ENCODE measurements around the gene KIR3DL2.
"Not testable (repeated sequence)": the region's sequence is repeated elsewhere in the genome, so short reads cannot be mapped to it uniquely, and the experiment has no call there.

The KIR3DL2 gene

GRCh38 chr19:54850061-54850640 is at the start of gene KIR3DL2:
Gene KIR3DL2 (plus strand): TSS chr19:54850443. CDS start chr19:54850476, 33 bp downstream.
- H3K36me3 ChIP-seq (ENCODE audit: control insufficient read depth in 5 of 5, insufficient read depth in 5 of 5, low read length in 5 of 5); H3K4me3 ChIP-seq (ENCODE audit: low read depth in 1 of 5, low read length in 5 of 5); H3K9me3 ChIP-seq (ENCODE audit: control insufficient read depth in 5 of 5, low read length in 5 of 5); H3K27ac ChIP-seq (ENCODE audit: low read depth, low read length); H3K4me1 ChIP-seq (ENCODE audit: control insufficient read depth in 5 of 5, insufficient read depth in 5 of 5, low read length in 5 of 5); H3K9ac ChIP-seq (ENCODE audit: low read length in 5 of 5): not testable (repeated sequence)
- peaks cover 0 to 10% (median 0%) of the 10 kb centered on the region in 5 donors for H3K27me3 ChIP-seq (ENCODE audit: control insufficient read depth in 5 of 5, insufficient read depth in 4 of 5, low read length in 5 of 5)

DNA sequence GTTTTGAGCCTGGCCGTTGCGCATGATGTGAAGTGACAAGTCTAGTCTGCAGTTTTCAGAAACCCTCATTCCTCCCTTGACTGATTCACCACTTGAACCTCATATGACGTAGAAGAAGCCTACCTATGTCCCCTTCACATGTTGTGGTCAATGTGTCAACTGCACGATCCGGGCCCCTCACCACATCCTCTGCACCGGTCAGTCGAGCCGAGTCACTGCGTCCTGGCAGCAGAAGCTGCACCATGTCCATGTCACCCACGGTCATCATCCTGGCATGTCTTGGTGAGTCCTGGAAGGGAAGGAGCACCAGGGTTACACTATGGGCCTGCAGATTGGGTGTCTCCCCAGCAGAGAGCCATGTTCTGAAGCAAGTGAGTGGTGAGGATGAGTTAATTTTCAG is 46.8 kb upstream of the KIR3DL2 start, which contains the start of gene KIR2DL4:
TSS of gene KIR2DL4 (plus strand) at position 201 of the 400 bp plus-strand sequence. CDS start at position 243, 42 bp downstream.
- Histone ChIP-seq H3K9ac (ENCODE audit: low read length in 5 of 5) (no peak within 1 kb of the TSS), H3K4me1 (ENCODE audit: control insufficient read depth in 5 of 5, insufficient read depth in 5 of 5, low read length in 5 of 5) (no peaks in the 10 kb centered on the region), H3K36me3 (ENCODE audit: control insufficient read depth in 5 of 5, insufficient read depth in 5 of 5, low read length in 5 of 5) (no peaks in the 10 kb centered on the region), H3K27ac (ENCODE audit: low read depth, low read length) (no peak within 1 kb of the TSS), H3K9me3 (ENCODE audit: control insufficient read depth in 5 of 5, low read length in 5 of 5) (no peaks in the 10 kb centered on the region), H3K4me3 (ENCODE audit: low read depth in 1 of 5, low read length in 5 of 5) (no peak within 1 kb of the TSS), H3K27me3 (ENCODE audit: control insufficient read depth in 5 of 5, insufficient read depth in 4 of 5, low read length in 5 of 5) (peaks cover 0 to 11% (median 7%) of the 10 kb centered on the region in 5 donors)

DNA sequence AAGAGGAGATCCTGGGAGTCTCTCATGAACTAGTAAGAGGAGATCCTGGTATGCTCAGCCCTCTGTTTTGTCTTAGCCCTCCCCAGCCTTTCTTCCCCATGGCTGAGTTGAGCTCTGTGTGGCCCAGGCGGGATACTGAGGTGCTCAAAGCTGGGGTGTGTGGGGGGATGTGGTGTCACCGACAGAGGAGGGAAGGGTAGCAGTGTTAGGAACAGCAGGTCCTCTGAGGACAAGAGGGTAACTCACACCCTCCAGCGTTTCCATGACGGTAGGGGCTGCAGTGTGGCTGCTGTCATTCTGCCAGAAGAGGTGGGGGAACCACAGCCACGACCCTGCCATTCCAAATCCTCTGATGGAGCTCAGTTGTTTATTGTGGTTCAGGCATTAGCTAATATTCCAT is 46.1 kb upstream of the KIR3DL2 start:
- H3K27ac ChIP-seq (ENCODE audit: low read depth, low read length): no peak overlapping the region
- H3K27me3 ChIP-seq (ENCODE audit: control insufficient read depth in 5 of 5, insufficient read depth in 4 of 5, low read length in 5 of 5): peaks cover 0 to 11% (median 8%) of the 10 kb centered on the region in 5 donors
- no peak overlapping the region for H3K9ac ChIP-seq (ENCODE audit: low read length in 5 of 5)
- H3K36me3 ChIP-seq (ENCODE audit: control insufficient read depth in 5 of 5, insufficient read depth in 5 of 5, low read length in 5 of 5): no peaks in the 10 kb centered on the region
- H3K9me3 ChIP-seq (ENCODE audit: control insufficient read depth in 5 of 5, low read length in 5 of 5): peaks cover 0 to 3% (median 0%) of the 10 kb centered on the region in 5 donors
- no peak overlapping the region for H3K4me3 ChIP-seq (ENCODE audit: low read depth in 1 of 5, low read length in 5 of 5)
- no peaks in the 10 kb centered on the region for H3K4me1 ChIP-seq (ENCODE audit: control insufficient read depth in 5 of 5, insufficient read depth in 5 of 5, low read length in 5 of 5)

DNA sequence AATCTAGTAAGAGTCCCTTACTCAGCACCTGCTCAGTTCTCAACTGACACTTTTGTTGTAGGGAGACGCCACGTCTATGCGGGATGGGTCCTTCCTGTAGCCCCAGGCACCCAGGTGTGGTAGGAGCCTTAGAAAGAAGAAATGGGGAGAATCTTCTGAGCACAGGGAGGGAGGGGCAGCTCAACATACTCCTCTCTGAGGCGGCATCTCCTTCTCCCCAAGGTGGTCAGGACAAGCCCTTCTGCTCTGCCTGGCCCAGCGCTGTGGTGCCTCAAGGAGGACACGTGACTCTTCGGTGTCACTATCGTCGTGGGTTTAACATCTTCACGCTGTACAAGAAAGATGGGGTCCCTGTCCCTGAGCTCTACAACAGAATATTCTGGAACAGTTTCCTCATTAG is 45.7 kb upstream of the KIR3DL2 start:
- no peak overlapping the region for H3K9ac ChIP-seq (ENCODE audit: low read length in 5 of 5)
- no peaks in the 10 kb centered on the region for H3K4me1 ChIP-seq (ENCODE audit: control insufficient read depth in 5 of 5, insufficient read depth in 5 of 5, low read length in 5 of 5)
- no peaks in the 10 kb centered on the region for H3K36me3 ChIP-seq (ENCODE audit: control insufficient read depth in 5 of 5, insufficient read depth in 5 of 5, low read length in 5 of 5)
- H3K27me3 ChIP-seq (ENCODE audit: control insufficient read depth in 5 of 5, insufficient read depth in 4 of 5, low read length in 5 of 5): peaks cover 0 to 11% (median 8%) of the 10 kb centered on the region in 5 donors
- peaks cover 0 to 5% (median 0%) of the 10 kb centered on the region in 5 donors for H3K9me3 ChIP-seq (ENCODE audit: control insufficient read depth in 5 of 5, low read length in 5 of 5)
- H3K27ac ChIP-seq (ENCODE audit: low read depth, low read length): no peak overlapping the region
- H3K4me3 ChIP-seq (ENCODE audit: low read depth in 1 of 5, low read length in 5 of 5): no peak overlapping the region

DNA sequence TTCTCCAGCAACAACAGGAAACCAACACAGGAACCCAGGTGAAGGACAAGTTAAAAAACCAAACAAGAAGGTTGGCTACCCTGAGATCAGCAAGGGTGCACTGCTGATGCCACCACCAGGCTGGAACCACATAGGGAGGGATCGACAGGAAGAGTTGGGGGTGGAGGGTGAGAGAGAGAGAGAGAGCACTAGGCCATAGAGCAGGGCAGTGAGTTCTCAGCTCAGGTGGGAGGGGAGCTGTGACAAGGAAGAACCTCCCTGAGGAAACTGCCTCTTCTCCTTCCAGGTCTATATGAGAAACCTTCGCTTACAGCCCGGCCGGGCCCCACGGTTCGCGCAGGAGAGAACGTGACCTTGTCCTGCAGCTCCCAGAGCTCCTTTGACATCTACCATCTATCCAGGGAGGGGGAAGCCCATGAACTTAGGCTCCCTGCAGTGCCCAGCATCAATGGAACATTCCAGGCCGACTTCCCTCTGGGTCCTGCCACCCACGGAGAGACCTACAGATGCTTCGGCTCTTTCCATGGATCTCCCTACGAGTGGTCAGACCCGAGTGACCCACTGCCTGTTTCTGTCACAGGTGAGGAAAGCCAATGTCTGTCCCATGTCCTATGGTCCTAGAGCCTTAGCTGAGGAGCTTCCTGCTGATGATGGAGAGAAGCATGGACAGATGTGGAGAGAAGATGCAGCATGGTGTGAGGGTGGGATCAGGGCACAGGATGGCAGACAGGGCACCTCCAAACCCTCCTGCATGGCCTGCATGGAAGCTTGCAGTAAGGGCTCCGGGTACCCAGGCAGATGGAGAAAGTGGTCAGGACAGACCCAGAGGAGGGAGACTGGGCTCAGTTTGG is 44.4 kb upstream of the KIR3DL2 start:
- Histone ChIP-seq H3K9me3 (ENCODE audit: control insufficient read depth in 5 of 5, low read length in 5 of 5) (peaks cover 0 to 5% (median 0%) of the 10 kb centered on the region in 5 donors), H3K4me3 (ENCODE audit: low read depth in 1 of 5, low read length in 5 of 5) (no peak overlapping the region), H3K36me3 (ENCODE audit: control insufficient read depth in 5 of 5, insufficient read depth in 5 of 5, low read length in 5 of 5) (no peaks in the 10 kb centered on the region), H3K4me1 (ENCODE audit: control insufficient read depth in 5 of 5, insufficient read depth in 5 of 5, low read length in 5 of 5) (no peaks in the 10 kb centered on the region), H3K27ac (ENCODE audit: low read depth, low read length) (no peak overlapping the region), H3K27me3 (ENCODE audit: control insufficient read depth in 5 of 5, insufficient read depth in 4 of 5, low read length in 5 of 5) (peaks cover 0 to 14% (median 8%) of the 10 kb centered on the region in 5 donors), H3K9ac (ENCODE audit: low read length in 5 of 5) (no peak overlapping the region)

DNA sequence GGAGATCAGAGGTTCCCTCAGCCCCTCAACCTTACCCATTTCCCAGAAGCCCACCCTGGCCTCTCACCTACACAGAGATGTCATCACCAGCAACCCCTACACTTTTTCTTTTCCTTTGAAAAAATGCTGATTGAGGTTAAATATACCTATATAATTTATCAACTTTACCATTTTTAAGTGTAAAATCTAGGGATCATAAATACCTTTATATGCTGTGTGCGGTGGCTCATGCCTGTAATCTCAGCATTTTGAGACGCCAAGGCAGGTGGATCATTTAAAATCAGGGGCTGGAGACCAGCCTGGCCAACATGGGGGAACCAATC is 43.8 kb upstream of the KIR3DL2 start:
- H3K9ac ChIP-seq (ENCODE audit: low read length in 5 of 5): no peak overlapping the region
- H3K27me3 ChIP-seq (ENCODE audit: control insufficient read depth in 5 of 5, insufficient read depth in 4 of 5, low read length in 5 of 5): peaks cover 0 to 12% (median 9%) of the 10 kb centered on the region in 5 donors
- H3K9me3 ChIP-seq (ENCODE audit: control insufficient read depth in 5 of 5, low read length in 5 of 5): peaks cover 0 to 5% (median 1%) of the 10 kb centered on the region in 5 donors
- H3K36me3 ChIP-seq (ENCODE audit: control insufficient read depth in 5 of 5, insufficient read depth in 5 of 5, low read length in 5 of 5): no peaks in the 10 kb centered on the region
- no peak overlapping the region for H3K27ac ChIP-seq (ENCODE audit: low read depth, low read length)
- no peaks in the 10 kb centered on the region for H3K4me1 ChIP-seq (ENCODE audit: control insufficient read depth in 5 of 5, insufficient read depth in 5 of 5, low read length in 5 of 5)
- H3K4me3 ChIP-seq (ENCODE audit: low read depth in 1 of 5, low read length in 5 of 5): no peak overlapping the region

DNA sequence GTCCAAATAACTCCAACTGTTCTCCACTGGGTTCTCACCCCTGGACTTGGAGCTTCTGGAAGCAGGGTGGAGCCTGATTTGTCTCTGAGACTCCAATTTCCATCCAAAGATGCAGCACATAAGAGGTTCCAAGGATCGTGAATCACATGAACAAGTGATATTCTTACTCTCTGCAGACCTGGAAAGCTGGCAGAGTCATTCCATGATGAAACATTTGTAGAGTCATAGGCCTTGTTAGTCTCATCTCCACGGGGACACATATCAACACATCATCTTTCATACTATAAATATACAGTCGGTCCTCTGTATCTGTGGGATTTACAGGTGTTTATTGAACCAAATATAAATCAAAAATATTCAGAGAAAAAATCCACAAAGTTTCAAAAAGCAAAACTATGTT is 35.7 kb upstream of the KIR3DL2 start:
- H3K27ac ChIP-seq (ENCODE audit: low read depth, low read length); H3K9ac ChIP-seq (ENCODE audit: low read length in 5 of 5); H3K36me3 ChIP-seq (ENCODE audit: control insufficient read depth in 5 of 5, insufficient read depth in 5 of 5, low read length in 5 of 5); H3K4me1 ChIP-seq (ENCODE audit: control insufficient read depth in 5 of 5, insufficient read depth in 5 of 5, low read length in 5 of 5); H3K4me3 ChIP-seq (ENCODE audit: low read depth in 1 of 5, low read length in 5 of 5): not testable (repeated sequence)
- Histone ChIP-seq H3K9me3 (ENCODE audit: control insufficient read depth in 5 of 5, low read length in 5 of 5) (peaks cover 0 to 13% (median 11%) of the 10 kb centered on the region in 5 donors), H3K27me3 (ENCODE audit: control insufficient read depth in 5 of 5, insufficient read depth in 4 of 5, low read length in 5 of 5) (peaks cover 0 to 11% (median 0%) of the 10 kb centered on the region in 5 donors)

GRCh38 chr19:54816251-54816650 is 34.0 kb upstream of the KIR3DL2 start, which contains the start of gene KIR3DL1:
Gene KIR3DL1 (plus strand): TSS chr19:54816468.
- not testable (repeated sequence) for H3K9ac ChIP-seq (ENCODE audit: low read length in 5 of 5); H3K4me1 ChIP-seq (ENCODE audit: control insufficient read depth in 5 of 5, insufficient read depth in 5 of 5, low read length in 5 of 5); H3K36me3 ChIP-seq (ENCODE audit: control insufficient read depth in 5 of 5, insufficient read depth in 5 of 5, low read length in 5 of 5); H3K4me3 ChIP-seq (ENCODE audit: low read depth in 1 of 5, low read length in 5 of 5); H3K27me3 ChIP-seq (ENCODE audit: control insufficient read depth in 5 of 5, insufficient read depth in 4 of 5, low read length in 5 of 5); H3K27ac ChIP-seq (ENCODE audit: low read depth, low read length)
- H3K9me3 ChIP-seq (ENCODE audit: control insufficient read depth in 5 of 5, low read length in 5 of 5): peaks cover 0 to 13% (median 11%) of the 10 kb centered on the region in 5 donors

DNA sequence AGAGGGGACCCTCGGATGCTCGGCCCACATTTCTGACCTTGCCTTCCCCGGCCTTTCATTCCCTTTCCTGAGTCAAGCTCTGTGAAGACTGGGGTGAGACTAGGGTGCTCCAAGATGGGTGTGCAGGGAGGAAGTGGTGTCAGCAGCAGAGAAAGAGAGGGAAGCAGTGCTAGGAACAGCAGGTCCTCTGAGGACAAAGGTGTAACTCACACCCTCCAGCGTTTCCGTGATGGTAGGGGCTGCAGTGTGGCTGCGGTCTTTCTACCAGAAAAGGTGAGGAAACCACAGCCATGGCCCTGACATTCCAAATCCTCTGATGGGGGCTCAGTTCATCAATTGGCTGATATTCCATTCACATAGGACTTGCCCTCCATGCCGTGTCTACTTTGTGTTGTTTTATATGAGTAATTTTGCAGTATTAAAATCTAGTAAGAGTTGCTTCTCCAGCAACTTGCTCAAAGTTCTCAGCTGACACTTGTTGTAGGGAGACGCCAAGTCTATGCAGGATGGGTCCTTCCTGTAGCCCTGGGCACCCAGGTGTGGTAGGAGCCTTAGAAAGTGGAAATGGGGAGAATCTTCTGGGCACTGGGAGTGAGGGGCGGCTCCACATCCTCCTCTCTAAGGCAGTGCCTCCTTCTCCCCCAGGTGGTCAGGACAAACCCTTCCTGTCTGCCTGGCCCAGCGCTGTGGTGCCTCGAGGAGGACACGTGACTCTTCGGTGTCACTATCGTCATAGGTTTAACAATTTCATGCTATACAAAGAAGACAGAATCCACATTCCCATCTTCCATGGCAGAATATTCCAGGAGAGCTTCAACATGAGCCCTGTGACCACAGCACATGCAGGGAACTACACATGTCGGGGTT is 32.3 kb upstream of the KIR3DL2 start:
- no peak overlapping the region for H3K9ac ChIP-seq (ENCODE audit: low read length in 5 of 5)
- H3K4me1 ChIP-seq (ENCODE audit: control insufficient read depth in 5 of 5, insufficient read depth in 5 of 5, low read length in 5 of 5): no peaks in the 10 kb centered on the region
- H3K9me3 ChIP-seq (ENCODE audit: control insufficient read depth in 5 of 5, low read length in 5 of 5): peaks cover 0 to 3% (median 0%) of the 10 kb centered on the region in 5 donors
- peaks cover 0 to 7% (median 0%) of the 10 kb centered on the region in 5 donors for H3K27me3 ChIP-seq (ENCODE audit: control insufficient read depth in 5 of 5, insufficient read depth in 4 of 5, low read length in 5 of 5)
- H3K36me3 ChIP-seq (ENCODE audit: control insufficient read depth in 5 of 5, insufficient read depth in 5 of 5, low read length in 5 of 5): no peaks in the 10 kb centered on the region
- no peak overlapping the region for H3K4me3 ChIP-seq (ENCODE audit: low read depth in 1 of 5, low read length in 5 of 5)
- H3K27ac ChIP-seq (ENCODE audit: low read depth, low read length): no peak overlapping the region
